T-helper 17 cell (primary cell): ENCODE data around the gene LIAS. TPM values are rescaled to one million over a fixed set of nuclear protein-coding genes. Genes with fewer than 3 reads are reported as not detected.
"Not testable (repeated sequence)": the region's sequence is repeated elsewhere in the genome, so short reads cannot be mapped to it uniquely, and the experiment has no call there.

Experiments
- ATAC-seq: fragments of 150-1000 bp; cut with Tn5 transposase; 2 replicates; pipeline ENCODE4 v1.10.0; 2021; ENCODE audit warnings: mild to moderate bottlenecking, moderate library complexity
- DNase-seq, 3 donors: peaks; one replicate each; pipeline versions ENCODE4 v3.0.0 to v3.0.0-alpha.2; 2020 to 2021
- H3K9me3 ChIP-seq: one replicate; pipeline ENCODE4 v1.7.0; 2013; ENCODE audit warnings: low read length, mild to moderate bottlenecking; ENCODE audit not compliant: control insufficient read depth, poor library complexity, severe bottlenecking
- H3K27ac Mint-ChIP-seq: one replicate; pipeline ENCODE4 v1.8.0; 2022; ENCODE audit warnings: mild to moderate bottlenecking, moderate library complexity, mixed read lengths
- H3K27me3 Mint-ChIP-seq: one replicate; pipeline ENCODE4 v1.8.0; 2022; ENCODE audit warnings: mixed read lengths
- H3K36me3 Mint-ChIP-seq: one replicate; pipeline ENCODE4 v1.8.0; 2022; ENCODE audit warnings: low read depth, mixed read lengths
- H3K4me1 Mint-ChIP-seq: one replicate; pipeline ENCODE4 v1.8.0; 2022; ENCODE audit warnings: mild to moderate bottlenecking, mixed read lengths
- H3K4me3 Mint-ChIP-seq: one replicate; pipeline ENCODE4 v1.8.0; 2022; ENCODE audit warnings: mild to moderate bottlenecking, moderate library complexity, mixed read lengths
- total RNA-seq, 4 donors: library from RNA in 2 of 4; stranded (reverse) in 2 of 4; gene quantifications; one replicate each; pipeline ENCODE4 v1.2.3 and lab custom pipeline; 2022 to 2026

LIAS gene
- total RNA-seq, 2 donors from 2014 or later: 8.4 to 11.5 TPM

- H3K4me3 Mint-ChIP-seq: no peak overlapping the region
- H3K27ac Mint-ChIP-seq: no peak overlapping the region
- no peaks in the 10 kb centered on the region for H3K36me3 Mint-ChIP-seq
- no peaks in the 10 kb centered on the region for H3K27me3 Mint-ChIP-seq
- no peak for ATAC-seq
- no peaks in the 10 kb centered on the region for H3K9me3 ChIP-seq
- no peak for DNase-seq
- H3K4me1 Mint-ChIP-seq: no peaks in the 10 kb centered on the region
Observed at GRCh38 chr4:39442998-39443397, 15.9 kb upstream of the LIAS start.

- H3K27ac Mint-ChIP-seq: peak overlapping the region; percentile 65
Observed at GRCh38 chr4:39446483-39446841, 12.4 kb upstream of the LIAS start.

DNA sequence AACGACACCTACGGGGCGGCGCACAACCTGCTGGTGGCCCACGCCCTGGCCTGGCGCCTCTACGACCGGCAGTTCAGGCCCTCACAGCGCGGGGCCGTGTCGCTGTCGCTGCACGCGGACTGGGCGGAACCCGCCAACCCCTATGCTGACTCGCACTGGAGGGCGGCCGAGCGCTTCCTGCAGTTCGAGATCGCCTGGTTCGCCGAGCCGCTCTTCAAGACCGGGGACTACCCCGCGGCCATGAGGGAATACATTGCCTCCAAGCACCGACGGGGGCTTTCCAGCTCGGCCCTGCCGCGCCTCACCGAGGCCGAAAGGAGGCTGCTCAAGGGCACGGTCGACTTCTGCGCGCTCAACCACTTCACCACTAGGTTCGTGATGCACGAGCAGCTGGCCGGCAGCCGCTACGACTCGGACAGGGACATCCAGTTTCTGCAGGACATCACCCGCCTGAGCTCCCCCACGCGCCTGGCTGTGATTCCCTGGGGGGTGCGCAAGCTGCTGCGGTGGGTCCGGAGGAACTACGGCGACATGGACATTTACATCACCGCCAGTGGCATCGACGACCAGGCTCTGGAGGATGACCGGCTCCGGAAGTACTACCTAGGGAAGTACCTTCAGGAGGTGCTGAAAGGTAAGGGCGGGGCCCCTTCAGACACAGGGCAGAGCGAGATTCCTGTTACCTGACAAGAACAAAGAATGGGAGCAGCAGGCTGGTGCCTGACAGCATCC lies 11.8 kb upstream of the LIAS start:
- no peaks in the 10 kb centered on the region for H3K9me3 ChIP-seq
- ATAC-seq: peak; percentile 93
- Mint-ChIP-seq H3K4me1 (peaks cover 2% of the 10 kb centered on the region), H3K36me3 (no peaks in the 10 kb centered on the region), H3K4me3 (peak overlapping the region; percentile 74), H3K27me3 (no peaks in the 10 kb centered on the region), H3K27ac (peak overlapping the region; percentile 65)
- DNase-seq: peak; percentile 21 to 53 (median 47)

More at GRCh38 chr4:39446483-39446841, 12.4 kb upstream of the LIAS start:
- Mint-ChIP-seq H3K36me3 (no peaks in the 10 kb centered on the region), H3K4me3 (peak overlapping the region; percentile 74), H3K27me3 (no peaks in the 10 kb centered on the region), H3K4me1 (peaks cover 2% of the 10 kb centered on the region)
- ATAC-seq: no peak
- no peaks in the 10 kb centered on the region for H3K9me3 ChIP-seq
- no peak for DNase-seq

GRCh38 chr4:39450618-39451017 lies 8.2 kb upstream of the LIAS start:
- Mint-ChIP-seq H3K4me1 (peaks cover 5% of the 10 kb centered on the region), H3K27ac (peak overlapping the region; percentile 85), H3K4me3 (no peak overlapping the region), H3K27me3 (no peaks in the 10 kb centered on the region), H3K36me3 (no peaks in the 10 kb centered on the region)
- DNase-seq (no peak), ATAC-seq (no peak)
- no peaks in the 10 kb centered on the region for H3K9me3 ChIP-seq

GRCh38 chr4:39451423-39452023 lies 7.3 kb upstream of the LIAS start:
- Mint-ChIP-seq H3K27ac (peak overlapping the region; percentile 85), H3K4me1 (peaks cover 5% of the 10 kb centered on the region), H3K4me3 (no peak overlapping the region), H3K27me3 (no peaks in the 10 kb centered on the region), H3K36me3 (peaks cover under 1% of the 10 kb centered on the region)
- no peak for ATAC-seq
- DNase-seq: no peak
- H3K9me3 ChIP-seq: no peaks in the 10 kb centered on the region

- no peaks in the 10 kb centered on the region for H3K9me3 ChIP-seq
- no peak for DNase-seq
- Mint-ChIP-seq H3K27ac (peak overlapping the region; percentile 85), H3K27me3 (no peaks in the 10 kb centered on the region), H3K4me3 (peak overlapping the region; percentile 41), H3K4me1 (peaks cover 10% of the 10 kb centered on the region), H3K36me3 (peaks cover 4% of the 10 kb centered on the region)
- ATAC-seq: no peak
Observed at GRCh38 chr4:39452153-39452859, 6.5 kb upstream of the LIAS start.

DNA sequence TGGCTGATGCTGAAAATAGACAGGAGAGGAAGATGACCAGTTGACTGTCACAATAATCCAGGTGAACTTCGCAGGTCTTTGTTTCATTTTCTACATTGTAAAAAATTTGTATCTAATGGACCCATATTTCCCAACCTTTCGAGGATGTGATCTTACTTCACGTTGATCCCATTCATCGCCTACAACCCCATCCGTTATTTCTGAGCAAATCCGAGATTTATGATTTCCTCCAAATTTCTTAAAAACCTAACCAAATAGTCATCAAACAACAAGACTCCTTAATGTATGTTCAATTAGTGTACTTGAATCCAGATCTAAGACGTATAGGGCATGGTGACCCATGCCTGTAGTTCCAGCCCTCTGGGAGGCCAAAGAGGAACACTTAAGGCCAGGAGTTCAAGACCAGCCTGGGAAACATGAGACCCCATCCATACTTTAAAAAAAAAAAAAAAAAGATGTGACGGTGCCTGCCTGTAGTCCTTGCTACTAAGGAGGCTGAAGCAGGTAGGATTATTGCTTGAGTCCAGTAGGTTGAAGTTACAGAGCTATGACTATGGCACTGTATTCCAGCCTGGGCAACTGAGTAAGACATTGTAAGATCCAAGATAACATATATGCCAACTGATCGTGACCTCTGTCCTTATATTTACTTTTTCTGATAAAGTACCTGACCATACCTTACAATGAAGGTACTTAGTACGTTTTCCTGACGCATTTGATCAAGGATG lies 5.8 kb upstream of the LIAS start:
- Mint-ChIP-seq H3K27me3 (no peaks in the 10 kb centered on the region), H3K4me1 (peaks cover 16% of the 10 kb centered on the region), H3K27ac (peak overlapping the region; percentile 85), H3K4me3 (peak overlapping the region; percentile 67), H3K36me3 (peaks cover 4% of the 10 kb centered on the region)
- DNase-seq: no peak
- no peaks in the 10 kb centered on the region for H3K9me3 ChIP-seq
- no peak for ATAC-seq

DNA sequence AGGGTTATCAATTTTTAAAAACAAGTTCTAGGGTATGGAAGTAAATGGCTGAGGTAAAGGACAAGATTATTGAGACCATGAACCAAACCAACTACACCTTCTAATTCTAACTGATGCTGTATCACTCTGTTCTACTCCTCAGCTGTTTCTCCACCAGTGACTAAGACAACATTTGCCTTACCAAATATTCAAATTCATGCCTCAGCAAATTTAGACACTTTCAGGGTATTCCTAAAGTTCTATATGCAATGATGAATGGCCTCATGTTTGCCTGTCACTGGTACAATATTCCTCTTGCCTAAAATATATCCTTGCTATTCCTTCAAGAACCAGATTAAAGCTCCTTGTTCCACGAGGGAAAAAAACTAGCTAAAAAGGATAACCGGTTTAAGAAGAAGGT lies 5.1 kb upstream of the LIAS start:
- no peak overlapping the region for H3K4me3 Mint-ChIP-seq
- no peaks in the 10 kb centered on the region for H3K9me3 ChIP-seq
- DNase-seq (no peak), ATAC-seq (no peak)
- no peak overlapping the region for H3K27ac Mint-ChIP-seq
- H3K27me3 Mint-ChIP-seq: no peaks in the 10 kb centered on the region
- H3K4me1 Mint-ChIP-seq: peaks cover 16% of the 10 kb centered on the region
- peaks cover 4% of the 10 kb centered on the region for H3K36me3 Mint-ChIP-seq

DNA sequence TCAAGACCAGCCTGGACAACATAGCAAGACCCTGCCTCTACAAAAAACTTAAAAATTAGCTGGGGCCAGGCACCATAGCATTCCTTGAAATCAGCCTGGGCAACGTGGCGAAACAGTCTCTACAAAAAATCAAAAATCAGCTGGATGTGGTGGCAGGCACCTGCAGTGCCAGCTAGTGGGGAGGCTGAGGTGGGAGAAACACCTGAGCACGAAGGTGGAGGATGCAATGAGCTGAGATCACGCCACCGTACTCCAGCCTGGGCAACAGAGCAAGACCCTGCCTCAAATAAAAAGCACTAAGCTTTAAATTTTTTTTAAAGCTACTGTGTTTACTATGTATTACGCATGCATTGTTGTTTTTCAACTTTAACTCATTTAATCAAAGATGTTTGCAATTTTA lies 3.4 kb upstream of the LIAS start:
- Mint-ChIP-seq H3K27ac (no peak overlapping the region), H3K4me3 (no peak overlapping the region), H3K27me3 (no peaks in the 10 kb centered on the region), H3K4me1 (peaks cover 16% of the 10 kb centered on the region), H3K36me3 (peaks cover 4% of the 10 kb centered on the region)
- ATAC-seq (no peak), DNase-seq (no peak)
- H3K9me3 ChIP-seq: no peaks in the 10 kb centered on the region

GRCh38 chr4:39456946-39457763 lies 1.7 kb upstream of the LIAS start:
- H3K27me3 Mint-ChIP-seq: no peaks in the 10 kb centered on the region
- DNase-seq (no peak), ATAC-seq (no peak)
- peaks cover 14% of the 10 kb centered on the region for H3K4me1 Mint-ChIP-seq
- no peaks in the 10 kb centered on the region for H3K9me3 ChIP-seq
- peaks cover 4% of the 10 kb centered on the region for H3K36me3 Mint-ChIP-seq
- peak overlapping the region; percentile 99 for H3K27ac Mint-ChIP-seq
- H3K4me3 Mint-ChIP-seq: peak overlapping the region; percentile 96

DNA sequence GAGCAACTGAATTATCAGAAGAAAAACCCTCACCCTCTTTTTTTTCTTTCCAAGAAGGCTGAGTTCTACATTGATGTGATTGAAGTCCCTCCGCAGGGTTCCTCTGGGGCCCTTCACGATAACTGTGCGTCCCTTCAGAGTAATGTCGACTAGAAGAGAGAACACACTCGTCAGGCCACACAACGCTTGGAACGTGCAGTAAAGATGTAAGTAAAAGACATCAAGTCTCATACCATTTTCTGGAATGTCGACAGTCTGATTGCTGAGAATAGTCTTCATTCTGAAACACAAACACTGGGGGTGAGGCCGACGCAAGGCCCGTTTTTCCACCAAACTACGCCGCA lies 723 bp upstream of the LIAS start:
- H3K36me3 Mint-ChIP-seq: not testable (repeated sequence)
- H3K4me1 Mint-ChIP-seq: peaks cover 12% of the 10 kb centered on the region

DNA sequence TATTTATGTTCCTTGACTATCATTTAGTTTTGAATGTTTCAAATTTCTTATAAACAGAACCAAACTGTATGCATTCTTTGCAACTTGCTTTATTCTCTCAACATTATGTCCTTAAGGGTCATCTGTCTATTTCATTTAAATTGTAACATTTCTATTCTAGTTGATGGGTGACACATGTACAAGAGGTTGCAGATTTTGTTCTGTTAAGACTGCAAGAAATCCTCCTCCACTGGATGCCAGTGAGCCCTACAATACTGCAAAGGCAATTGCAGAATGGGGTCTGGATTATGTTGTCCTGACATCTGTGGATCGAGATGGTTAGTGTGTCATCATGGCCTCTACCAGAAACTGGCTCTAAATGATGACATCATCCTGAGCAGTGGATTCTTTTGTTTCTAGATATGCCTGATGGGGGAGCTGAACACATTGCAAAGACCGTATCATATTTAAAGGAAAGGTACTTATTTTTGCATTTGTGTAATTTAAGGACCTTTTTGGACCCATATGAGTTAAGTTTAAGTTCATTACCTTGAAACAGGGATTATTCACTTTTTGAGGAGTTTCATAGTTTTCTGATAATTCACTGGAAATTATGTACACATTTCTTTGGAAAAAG lies 6.1 kb downstream of the LIAS start:
- H3K27ac Mint-ChIP-seq: no peak overlapping the region
- no peaks in the 10 kb centered on the region for H3K4me1 Mint-ChIP-seq
- no peaks in the 10 kb centered on the region for H3K9me3 ChIP-seq
- H3K27me3 Mint-ChIP-seq: no peaks in the 10 kb centered on the region
- ATAC-seq: no peak
- no peak overlapping the region for H3K4me3 Mint-ChIP-seq
- DNase-seq: no peak
- H3K36me3 Mint-ChIP-seq: peaks cover 4% of the 10 kb centered on the region

More for the DNA sequence above, 723 bp upstream of the LIAS start:
- H3K27ac Mint-ChIP-seq: peak overlapping the region; percentile 99
- peak overlapping the region; percentile 96 for H3K4me3 Mint-ChIP-seq
- not testable (repeated sequence) for H3K9me3 ChIP-seq, H3K27me3 Mint-ChIP-seq, DNase-seq
- peak; percentile 8 for ATAC-seq
